Adipocyte (in vitro differentiated cells): ENCODE results near the gene SLC5A11.
"Not testable (repeated sequence)": the region's sequence is repeated elsewhere in the genome, so short reads cannot be mapped to it uniquely, and the experiment has no call there.

Experiments
- DNase-seq: peaks from one replicate; pipeline ENCODE4 v3.0.0-alpha.2; 2015; ENCODE audit warnings: low read depth
- H3K27me3 ChIP-seq: replicated peaks from 2 replicates; pipeline ENCODE4 v1.7.0; 2013; ENCODE audit warnings: mild to moderate bottlenecking, low read length, moderate library complexity; ENCODE audit not compliant: control insufficient read depth, insufficient read depth
- H3K36me3 ChIP-seq: 2 replicates; pipeline ENCODE4 v1.7.0; 2013; ENCODE audit warnings: low read length, mild to moderate bottlenecking, moderate library complexity; ENCODE audit not compliant: control insufficient read depth, insufficient read depth, severe bottlenecking
- H3K4me1 ChIP-seq: 2 replicates; pipeline ENCODE4 v1.7.0; 2013; ENCODE audit warnings: mild to moderate bottlenecking, low read length, moderate library complexity; ENCODE audit not compliant: control insufficient read depth, insufficient read depth
- H3K4me3 ChIP-seq: 2 replicates; pipeline ENCODE4 v1.7.0; 2013; ENCODE audit warnings: mild to moderate bottlenecking, low read length, moderate library complexity
- H3K9ac ChIP-seq: 2 replicates; pipeline ENCODE4 v1.7.0; 2013; ENCODE audit warnings: mild to moderate bottlenecking, low read length, moderate library complexity
- H3K9me3 ChIP-seq: 2 replicates; pipeline ENCODE4 v1.7.0; 2013; ENCODE audit warnings: mild to moderate bottlenecking, low read length, moderate library complexity; ENCODE audit not compliant: control insufficient read depth

SLC5A11 gene

GRCh38 chr16:24838554-24839266 is 7.1 kb upstream of the SLC5A11 start:
- Histone ChIP-seq H3K36me3 (no peaks in the 10 kb centered on the region), H3K27me3 (no peaks in the 10 kb centered on the region), H3K9me3 (no peaks in the 10 kb centered on the region), H3K4me3 (peak overlapping the region; percentile 63), H3K9ac (peak overlapping the region; percentile 75), H3K4me1 (peaks cover 24% of the 10 kb centered on the region)
- DNase-seq, result peak; percentile 65

DNA sequence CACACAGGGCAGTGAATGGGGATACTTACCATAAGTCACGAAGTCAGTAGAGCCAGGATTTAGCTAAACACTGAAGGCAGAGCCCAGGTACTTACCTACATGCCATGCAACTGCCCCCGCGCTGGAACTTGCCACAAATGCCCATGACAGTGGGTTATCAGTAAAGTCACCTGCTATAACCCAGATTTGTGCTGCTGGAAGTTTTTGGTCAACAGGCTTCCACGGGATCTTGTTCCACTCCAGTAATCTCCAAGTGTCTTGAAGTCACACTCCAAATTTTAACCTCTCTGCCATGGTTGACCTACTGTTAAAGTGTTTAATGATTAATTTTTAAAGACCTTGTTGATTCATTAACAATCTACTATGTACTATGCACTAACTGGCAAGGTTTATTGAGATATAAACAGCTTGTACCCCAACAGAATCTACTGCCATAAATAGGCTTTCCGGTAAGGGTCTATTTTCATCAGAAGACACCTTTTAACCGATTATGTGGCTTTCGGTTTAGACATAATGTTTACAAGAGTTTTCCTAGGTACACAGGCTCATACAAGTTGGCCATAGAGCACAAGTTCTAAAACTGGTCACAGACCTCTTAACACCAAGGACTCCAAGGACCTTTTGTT is 6.3 kb upstream of the SLC5A11 start:
- H3K4me1 ChIP-seq, result peaks cover 20% of the 10 kb centered on the region
- no peaks in the 10 kb centered on the region for H3K27me3 ChIP-seq
- no peaks in the 10 kb centered on the region for H3K9me3 ChIP-seq
- no peak for DNase-seq
- peak overlapping the region; percentile 75 for H3K9ac ChIP-seq
- no peaks in the 10 kb centered on the region for H3K36me3 ChIP-seq
- peak overlapping the region; percentile 63 for H3K4me3 ChIP-seq

- Histone ChIP-seq H3K9me3 (no peaks in the 10 kb centered on the region), H3K27me3 (no peaks in the 10 kb centered on the region), H3K36me3 (no peaks in the 10 kb centered on the region), H3K4me1 (peaks cover 16% of the 10 kb centered on the region), H3K4me3 (no peak overlapping the region), H3K9ac (no peak overlapping the region)
- no peak for DNase-seq
Observed at GRCh38 chr16:24841291-24841690, 4.5 kb upstream of the SLC5A11 start.

DNA sequence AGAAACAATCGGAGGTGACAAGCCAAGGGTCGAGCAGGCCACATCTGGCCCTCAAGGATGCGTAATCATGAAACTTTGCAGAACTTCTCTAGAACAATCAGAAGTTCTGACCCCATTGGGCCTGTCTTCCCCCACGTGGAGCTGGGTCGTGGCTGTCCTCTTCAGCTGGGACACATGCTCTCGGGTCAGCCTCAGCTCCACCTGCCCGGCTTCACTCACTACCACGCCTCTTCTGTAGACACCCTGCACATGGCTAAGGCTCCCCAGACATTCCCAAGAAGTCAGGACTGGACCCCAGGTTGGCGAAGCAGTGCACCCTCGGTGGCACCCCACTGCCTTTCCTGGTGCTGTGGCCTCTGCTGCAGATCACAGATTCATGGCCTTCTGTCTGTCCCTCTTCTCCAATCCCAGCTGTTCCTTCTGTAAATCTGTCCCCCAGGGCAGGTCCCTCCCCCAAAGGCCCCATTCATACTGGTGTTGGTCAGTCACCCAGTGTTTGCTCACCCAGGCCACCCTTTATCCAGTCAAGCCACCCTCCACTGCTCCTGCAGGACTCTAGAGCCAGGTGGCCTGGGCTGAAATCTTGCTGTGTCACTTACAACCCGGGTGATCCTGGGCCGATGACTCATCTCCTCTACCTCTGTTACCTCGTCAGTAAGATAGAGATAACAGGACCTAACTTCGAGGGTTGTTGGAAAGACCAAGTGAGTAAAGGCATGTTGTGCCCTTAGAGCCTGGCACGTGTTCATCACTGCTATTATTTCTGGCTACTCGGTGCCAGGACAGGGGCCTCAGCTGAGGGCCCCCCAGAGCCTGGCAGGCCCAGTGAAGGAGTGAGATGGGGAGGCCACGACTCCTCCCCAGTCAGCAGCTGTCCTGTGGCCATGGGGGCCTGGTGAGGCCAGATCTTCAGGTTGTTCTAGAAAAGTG is 1.4 kb upstream of the SLC5A11 start:
- H3K9ac ChIP-seq, result no peak overlapping the region
- no peak for DNase-seq

DNA sequence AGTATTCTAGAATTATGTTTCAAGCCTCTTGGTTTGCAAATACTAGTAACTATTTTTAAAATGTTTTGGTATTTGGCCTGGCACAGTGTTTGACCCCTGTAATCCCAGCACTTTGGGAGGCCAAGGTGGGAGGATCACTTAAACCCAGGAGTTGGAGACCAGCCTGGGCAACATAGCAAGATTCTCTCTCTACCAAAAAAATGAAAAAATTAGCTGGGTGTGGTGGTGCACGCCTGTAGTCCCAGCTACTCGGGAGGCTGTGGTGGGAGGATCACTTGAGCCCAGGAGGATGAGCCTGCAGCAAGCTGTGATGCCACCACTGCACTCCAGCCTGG is 765 bp upstream of the SLC5A11 start:
- not testable (repeated sequence) for H3K4me3 ChIP-seq, H3K36me3 ChIP-seq, H3K27me3 ChIP-seq, DNase-seq, H3K4me1 ChIP-seq, H3K9me3 ChIP-seq, H3K9ac ChIP-seq

More for the DNA sequence above, 1.4 kb upstream of the SLC5A11 start:
- H3K27me3 ChIP-seq, result no peaks in the 10 kb centered on the region
- H3K9me3 ChIP-seq, result no peaks in the 10 kb centered on the region
- H3K4me3 ChIP-seq, result no peak overlapping the region
- no peaks in the 10 kb centered on the region for H3K36me3 ChIP-seq
- H3K4me1 ChIP-seq, result peaks cover 7% of the 10 kb centered on the region

GRCh38 chr16:24846548-24847357 is 990 bp downstream of the SLC5A11 start:
- no peaks in the 10 kb centered on the region for H3K9me3 ChIP-seq
- H3K4me3 ChIP-seq, result no peak overlapping the region
- no peak for DNase-seq
- H3K4me1 ChIP-seq, result peaks cover 12% of the 10 kb centered on the region
- H3K36me3 ChIP-seq, result no peaks in the 10 kb centered on the region
- no peaks in the 10 kb centered on the region for H3K27me3 ChIP-seq
- H3K9ac ChIP-seq, result no peak overlapping the region

DNA sequence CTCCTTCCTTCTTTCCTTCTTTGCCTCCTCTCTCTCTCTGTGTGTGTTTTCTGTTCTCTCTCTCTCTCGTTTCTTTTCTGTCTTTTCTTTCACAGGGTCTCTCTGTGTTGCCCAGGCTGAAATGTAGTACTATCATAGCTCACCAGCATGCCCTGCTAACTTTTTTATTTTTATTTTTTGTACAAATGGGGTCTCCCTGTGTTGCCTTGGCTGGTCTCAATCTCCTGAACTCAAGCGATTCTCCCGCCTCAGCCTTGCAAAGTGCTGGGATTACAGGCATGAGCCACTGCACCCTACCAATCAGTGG is 1.5 kb downstream of the SLC5A11 start:
- H3K9ac ChIP-seq, result no peak overlapping the region
- H3K27me3 ChIP-seq, result no peaks in the 10 kb centered on the region
- H3K4me3 ChIP-seq, result no peak overlapping the region
- H3K9me3 ChIP-seq, result no peaks in the 10 kb centered on the region
- no peak for DNase-seq
- no peaks in the 10 kb centered on the region for H3K36me3 ChIP-seq
- H3K4me1 ChIP-seq, result peaks cover 12% of the 10 kb centered on the region

GRCh38 chr16:24848065-24848464 is 2.3 kb downstream of the SLC5A11 start:
- Histone ChIP-seq H3K4me1 (peaks cover 12% of the 10 kb centered on the region), H3K36me3 (no peaks in the 10 kb centered on the region), H3K4me3 (no peak overlapping the region), H3K27me3 (no peaks in the 10 kb centered on the region), H3K9me3 (no peaks in the 10 kb centered on the region), H3K9ac (no peak overlapping the region)
- DNase-seq, result peak; percentile 26

GRCh38 chr16:24849641-24850040 is 3.9 kb downstream of the SLC5A11 start:
- no peak overlapping the region for H3K9ac ChIP-seq
- no peaks in the 10 kb centered on the region for H3K27me3 ChIP-seq
- H3K36me3 ChIP-seq, result no peaks in the 10 kb centered on the region
- H3K9me3 ChIP-seq, result no peaks in the 10 kb centered on the region
- H3K4me1 ChIP-seq, result peaks cover 23% of the 10 kb centered on the region
- DNase-seq, result no peak
- no peak overlapping the region for H3K4me3 ChIP-seq

DNA sequence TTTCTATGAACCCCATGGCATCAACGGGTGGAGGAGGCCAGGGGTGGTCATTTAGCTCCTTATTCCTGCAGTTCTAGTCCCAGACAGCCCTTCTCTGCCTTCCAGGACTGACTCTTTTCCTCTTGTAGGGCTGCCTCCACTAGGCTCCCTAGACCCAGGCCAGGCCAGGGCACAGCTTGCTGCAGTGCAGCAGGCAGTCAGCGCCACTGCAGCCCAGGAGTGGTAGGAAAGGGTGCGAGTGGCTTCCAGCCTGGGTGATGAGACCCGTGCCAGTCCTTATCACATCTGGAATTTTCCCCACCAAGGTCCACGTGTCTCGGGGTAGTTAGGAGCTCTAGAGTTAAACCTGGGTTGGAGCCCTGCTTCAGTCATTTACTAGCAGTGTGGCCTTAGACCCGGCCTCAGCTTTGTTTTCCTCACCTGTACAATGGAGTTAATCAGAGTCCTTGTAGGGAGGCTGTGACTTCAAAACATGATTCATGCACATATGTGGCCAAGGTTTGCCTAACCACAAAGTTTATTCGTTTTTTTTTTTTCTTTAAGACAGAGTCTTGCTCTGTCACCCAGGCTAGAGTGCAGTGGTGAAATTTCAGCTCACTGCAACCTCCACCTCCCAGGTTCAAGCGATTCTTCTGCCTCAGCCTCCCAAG is 4.7 kb downstream of the SLC5A11 start:
- Histone ChIP-seq H3K9ac (no peak overlapping the region), H3K27me3 (no peaks in the 10 kb centered on the region), H3K4me1 (peaks cover 23% of the 10 kb centered on the region), H3K4me3 (no peak overlapping the region), H3K36me3 (no peaks in the 10 kb centered on the region), H3K9me3 (no peaks in the 10 kb centered on the region)
- peak; percentile 24 for DNase-seq
